GM12801 (cell line): ENCODE results near the gene GUCA2B.

Source experiments
- TF ChIP-seq, protein P1 (sequence below): IDR thresholded peaks from one replicate; pipeline ENCODE4 v1.5.1; 2011; ENCODE audit warnings: control low read depth; ENCODE audit not compliant: insufficient read length; ENCODE audit errors: extremely low read depth

Gene GUCA2B

GRCh38 chr1:42133809-42134526, 19.2 kb upstream of the GUCA2B start:
- TF ChIP-seq, protein P1, sequence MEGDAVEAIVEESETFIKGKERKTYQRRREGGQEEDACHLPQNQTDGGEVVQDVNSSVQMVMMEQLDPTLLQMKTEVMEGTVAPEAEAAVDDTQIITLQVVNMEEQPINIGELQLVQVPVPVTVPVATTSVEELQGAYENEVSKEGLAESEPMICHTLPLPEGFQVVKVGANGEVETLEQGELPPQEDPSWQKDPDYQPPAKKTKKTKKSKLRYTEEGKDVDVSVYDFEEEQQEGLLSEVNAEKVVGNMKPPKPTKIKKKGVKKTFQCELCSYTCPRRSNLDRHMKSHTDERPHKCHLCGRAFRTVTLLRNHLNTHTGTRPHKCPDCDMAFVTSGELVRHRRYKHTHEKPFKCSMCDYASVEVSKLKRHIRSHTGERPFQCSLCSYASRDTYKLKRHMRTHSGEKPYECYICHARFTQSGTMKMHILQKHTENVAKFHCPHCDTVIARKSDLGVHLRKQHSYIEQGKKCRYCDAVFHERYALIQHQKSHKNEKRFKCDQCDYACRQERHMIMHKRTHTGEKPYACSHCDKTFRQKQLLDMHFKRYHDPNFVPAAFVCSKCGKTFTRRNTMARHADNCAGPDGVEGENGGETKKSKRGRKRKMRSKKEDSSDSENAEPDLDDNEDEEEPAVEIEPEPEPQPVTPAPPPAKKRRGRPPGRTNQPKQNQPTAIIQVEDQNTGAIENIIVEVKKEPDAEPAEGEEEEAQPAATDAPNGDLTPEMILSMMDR, result no peak

DNA sequence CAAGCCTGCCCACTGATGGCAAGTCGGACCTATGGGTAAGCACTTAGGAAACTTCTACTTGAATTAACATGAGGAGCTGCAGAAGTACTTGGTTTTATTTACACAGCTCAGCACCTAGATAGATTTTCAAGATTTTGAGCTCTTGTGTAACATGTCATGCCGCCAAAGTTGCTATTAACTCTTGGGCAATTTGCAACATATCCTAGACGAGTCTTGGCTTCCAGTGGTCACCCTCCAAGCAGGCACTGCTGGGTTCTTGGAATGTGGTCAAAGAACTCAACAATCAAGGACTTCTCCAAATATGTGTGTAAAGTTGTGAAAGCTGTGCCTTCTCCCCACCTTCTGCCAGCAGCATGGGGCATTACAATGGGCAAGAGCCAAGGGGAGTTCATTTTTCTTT, 17.8 kb upstream of the GUCA2B start:
- TF ChIP-seq, protein P1, result no peak

DNA sequence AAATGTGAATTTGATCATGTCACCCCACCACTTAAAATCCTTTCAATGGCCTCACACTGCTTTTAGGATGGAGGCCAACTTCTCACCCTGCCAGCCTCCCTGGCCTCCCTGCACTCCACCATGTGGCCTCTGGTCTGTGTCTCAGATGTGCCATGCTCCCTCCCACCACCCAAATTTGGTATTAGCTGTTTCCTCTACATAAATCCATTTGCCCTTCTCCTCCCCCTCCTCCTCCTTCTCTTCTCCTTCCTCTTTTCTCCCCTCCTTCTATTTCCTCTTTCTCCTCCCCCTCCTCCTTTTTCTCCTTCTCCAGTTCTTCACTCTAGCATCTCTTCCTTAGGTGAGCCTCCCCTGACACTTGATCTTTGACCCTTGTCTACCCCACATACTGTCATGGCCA, 16.7 kb upstream of the GUCA2B start:
- TF ChIP-seq, protein P1, result no peak

GRCh38 chr1:42137766-42138165, 15.4 kb upstream of the GUCA2B start:
- TF ChIP-seq, protein P1, result no peak

DNA sequence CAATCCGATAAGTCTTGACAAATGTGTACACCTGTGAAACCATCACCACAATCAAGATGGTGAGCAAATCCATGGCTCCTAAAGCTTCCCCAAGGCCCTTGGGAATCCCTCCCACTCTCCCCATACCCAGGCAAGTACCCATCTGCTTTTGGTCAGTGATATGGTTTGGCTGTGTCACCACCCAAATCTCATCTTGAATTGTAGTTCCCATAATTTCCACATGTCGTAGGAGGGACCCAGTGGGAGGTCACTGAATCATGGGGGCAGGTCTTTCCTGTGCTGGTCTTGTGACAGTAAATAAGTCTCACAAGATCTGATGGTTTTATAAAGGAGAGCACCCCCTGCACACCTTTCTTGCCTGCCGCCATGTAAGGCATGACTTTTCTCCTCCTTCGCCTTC, 14.6 kb upstream of the GUCA2B start:
- TF ChIP-seq, protein P1, result no peak

- TF ChIP-seq, protein P1, result no peak
These were observed 13.8 kb upstream of the GUCA2B start for GRCh38 chr1:42139444-42139843.

GRCh38 chr1:42140191-42140590, 13.0 kb upstream of the GUCA2B start:
- TF ChIP-seq, protein P1, result no peak
